ENCODE data around the gene PAQR3. TPM values are rescaled to one million over a fixed set of nuclear protein-coding genes. Genes with fewer than 3 reads are reported as not detected.

Gene PAQR3
- total RNA-seq, 2 donors from 2014 or later: 5.0 to 15.2 TPM

Other genes with a start within 250 kb of the PAQR3 start
- 10 to 100 TPM; 10.2 to 13.9 TPM for gene BMP2K, start 163.1 kb downstream of the PAQR3 start, total RNA-seq

Data from activated T-helper 17 cell treated with anti-CD3 and anti-CD28 coated beads, Interleukin-2, amount 50 U/mL, for 72 hours (primary cell).